NCI-H2171 treated with DMSO at 0.1 percent for 48 hours (cell line): ENCODE measurements around the gene CACNA2D4.
"Not testable (repeated sequence)": the region's sequence is repeated elsewhere in the genome, so short reads cannot be mapped to it uniquely, and the experiment has no call there.

Source experiments
- DNase-seq: peaks from one replicate; lab custom pipeline; 2025; lab: John Stamatoyannopoulos, UW

Gene CACNA2D4

DNA sequence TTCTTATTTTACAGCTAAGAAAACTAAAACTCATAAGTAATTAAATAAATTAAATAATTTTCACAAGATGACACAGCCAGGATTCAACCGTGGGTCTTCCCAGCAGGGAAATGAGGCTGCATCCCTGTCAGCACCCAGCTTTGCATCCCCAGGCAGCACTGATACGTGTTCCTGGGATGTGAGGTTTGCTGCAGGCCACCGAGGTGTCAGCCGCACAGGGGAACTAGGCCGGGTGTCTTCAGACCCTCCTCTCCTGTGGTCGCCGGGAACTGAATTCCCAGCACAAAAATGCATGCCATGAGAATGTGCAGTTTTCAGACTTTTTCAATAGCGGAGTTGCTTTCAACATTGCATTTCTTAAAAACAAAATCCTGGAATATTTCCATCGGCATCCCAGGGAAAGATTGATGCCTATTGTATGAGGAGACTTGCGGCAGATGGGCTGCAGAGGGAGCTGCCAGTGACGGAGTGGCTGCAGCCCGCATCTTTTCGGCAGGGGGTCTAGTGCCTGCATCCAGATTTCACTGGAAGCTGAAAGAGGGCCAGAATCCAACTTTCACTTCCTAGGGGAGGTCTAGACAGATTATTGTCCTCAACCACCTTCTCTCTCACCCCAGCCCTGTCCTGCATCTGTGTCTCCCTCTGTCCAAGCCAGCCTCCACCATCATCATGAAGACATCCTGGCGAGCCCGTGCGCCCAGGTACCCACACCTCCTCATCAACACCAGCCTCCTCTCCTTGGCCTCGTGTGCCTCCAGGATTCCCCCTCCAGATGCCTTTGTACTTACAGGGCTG is 85.5 kb downstream of the CACNA2D4 start:
- peak; percentile 86 for DNase-seq

DNA sequence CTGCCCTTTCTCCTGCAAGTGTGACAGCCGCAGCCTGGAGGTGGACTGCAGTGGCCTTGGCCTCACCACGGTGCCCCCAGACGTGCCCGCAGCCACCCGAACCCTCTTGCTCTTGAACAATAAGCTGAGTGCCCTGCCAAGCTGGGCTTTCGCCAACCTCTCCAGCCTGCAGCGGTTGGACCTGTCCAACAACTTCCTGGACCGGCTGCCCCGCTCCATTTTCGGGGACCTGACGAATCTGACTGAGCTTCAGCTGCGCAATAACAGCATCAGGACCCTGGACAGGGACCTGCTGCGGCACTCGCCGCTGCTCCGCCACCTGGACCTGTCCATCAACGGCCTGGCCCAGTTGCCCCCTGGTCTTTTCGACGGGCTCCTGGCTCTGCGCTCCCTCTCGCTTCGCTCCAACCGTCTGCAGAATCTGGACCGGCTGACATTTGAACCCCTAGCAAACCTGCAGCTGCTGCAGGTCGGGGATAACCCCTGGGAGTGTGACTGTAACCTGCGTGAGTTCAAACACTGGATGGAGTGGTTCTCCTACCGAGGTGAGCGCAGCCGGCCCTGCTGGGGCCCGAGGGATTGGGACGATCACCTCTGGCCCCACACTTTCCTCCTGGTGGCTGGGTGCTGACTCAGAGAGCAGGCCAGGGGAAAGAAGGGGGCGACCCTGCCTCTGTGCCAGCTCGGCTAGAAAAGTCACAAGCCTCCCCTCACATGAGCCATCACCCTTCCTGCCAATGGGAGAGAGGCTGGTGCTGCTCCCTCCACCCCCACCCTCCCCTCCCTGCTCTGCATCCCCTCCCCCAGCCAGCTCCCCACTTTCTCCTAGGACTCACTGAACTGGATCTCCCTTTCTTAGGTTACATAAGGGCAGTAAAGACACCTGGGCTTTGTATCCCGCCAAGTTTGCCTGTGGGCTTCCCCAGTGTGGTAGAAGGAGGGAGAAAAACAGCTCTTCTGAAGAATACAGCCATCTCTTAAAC is 87.2 kb downstream of the CACNA2D4 start:
- peak; percentile 61 for DNase-seq

DNA sequence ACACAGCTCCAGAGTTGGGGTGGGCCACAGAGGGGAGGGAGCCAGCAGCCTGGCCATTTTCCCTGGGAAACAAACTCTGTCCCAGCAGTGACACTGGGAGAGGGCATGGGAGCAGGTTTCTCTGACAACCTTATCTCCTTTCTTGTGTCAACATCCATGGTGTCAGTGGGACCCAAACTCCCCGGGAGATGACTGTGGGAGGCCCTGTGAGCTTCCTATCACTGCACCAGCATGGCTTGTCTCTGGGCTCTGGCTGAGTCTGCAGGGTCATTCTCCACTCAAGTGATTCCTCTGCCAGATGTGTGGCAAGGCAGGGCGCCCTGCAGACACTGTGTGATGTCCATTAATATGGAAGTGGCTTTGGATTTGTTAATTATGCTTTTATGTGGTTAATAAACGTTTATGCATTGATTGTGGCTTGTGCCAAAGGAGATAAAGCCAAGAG is 88.0 kb downstream of the CACNA2D4 start:
- no peak for DNase-seq

DNA sequence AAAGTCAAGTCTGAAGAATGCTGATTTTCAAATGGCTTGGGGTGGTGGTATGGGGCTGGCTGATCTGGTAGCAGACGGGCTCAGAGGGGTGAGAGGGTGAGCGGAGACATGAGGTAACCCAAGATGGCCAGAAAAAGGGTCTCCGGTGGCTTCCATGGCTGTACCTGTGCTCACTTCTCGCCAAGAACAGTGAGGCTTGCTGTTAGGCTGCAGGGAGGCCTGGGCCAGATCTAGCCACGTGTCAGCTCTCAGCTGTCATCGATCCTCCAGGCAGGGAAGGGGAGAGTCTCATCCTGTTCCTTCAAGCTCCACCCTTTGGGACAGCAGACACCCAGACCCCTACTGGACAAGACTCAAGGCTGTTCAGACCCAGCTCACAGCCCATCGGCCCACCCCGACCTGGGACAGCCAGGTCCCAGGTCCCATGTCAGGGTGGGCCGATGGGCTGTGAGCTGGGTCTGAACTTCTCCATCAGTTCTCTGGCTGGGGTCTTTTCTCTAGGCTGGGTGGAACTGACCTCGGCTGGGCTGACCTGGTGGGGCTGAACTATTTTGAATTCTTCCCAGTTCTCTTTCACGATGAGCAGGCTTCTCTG is 89.0 kb downstream of the CACNA2D4 start:
- peak; percentile 64 for DNase-seq

DNA sequence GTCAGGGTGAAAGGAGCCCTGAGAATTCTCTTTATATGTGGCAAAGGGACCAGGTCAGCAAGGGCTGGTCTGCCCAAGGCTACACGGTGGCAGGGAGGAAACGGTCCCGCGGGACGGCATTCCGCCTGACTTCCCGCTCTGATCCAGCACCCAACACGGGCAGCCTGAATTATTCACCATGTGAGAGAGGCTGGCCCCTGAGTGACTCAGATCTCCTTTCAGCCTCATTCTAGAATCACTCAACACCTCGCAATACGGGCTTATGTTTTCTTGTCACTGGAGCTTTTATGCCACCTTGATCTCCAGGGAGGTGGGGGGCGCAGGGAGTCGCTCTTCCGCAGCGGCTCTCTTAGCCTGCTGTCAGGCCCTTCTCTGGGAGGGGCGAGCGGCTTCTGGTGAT is 89.6 kb downstream of the CACNA2D4 start:
- peak; percentile 86 for DNase-seq

DNA sequence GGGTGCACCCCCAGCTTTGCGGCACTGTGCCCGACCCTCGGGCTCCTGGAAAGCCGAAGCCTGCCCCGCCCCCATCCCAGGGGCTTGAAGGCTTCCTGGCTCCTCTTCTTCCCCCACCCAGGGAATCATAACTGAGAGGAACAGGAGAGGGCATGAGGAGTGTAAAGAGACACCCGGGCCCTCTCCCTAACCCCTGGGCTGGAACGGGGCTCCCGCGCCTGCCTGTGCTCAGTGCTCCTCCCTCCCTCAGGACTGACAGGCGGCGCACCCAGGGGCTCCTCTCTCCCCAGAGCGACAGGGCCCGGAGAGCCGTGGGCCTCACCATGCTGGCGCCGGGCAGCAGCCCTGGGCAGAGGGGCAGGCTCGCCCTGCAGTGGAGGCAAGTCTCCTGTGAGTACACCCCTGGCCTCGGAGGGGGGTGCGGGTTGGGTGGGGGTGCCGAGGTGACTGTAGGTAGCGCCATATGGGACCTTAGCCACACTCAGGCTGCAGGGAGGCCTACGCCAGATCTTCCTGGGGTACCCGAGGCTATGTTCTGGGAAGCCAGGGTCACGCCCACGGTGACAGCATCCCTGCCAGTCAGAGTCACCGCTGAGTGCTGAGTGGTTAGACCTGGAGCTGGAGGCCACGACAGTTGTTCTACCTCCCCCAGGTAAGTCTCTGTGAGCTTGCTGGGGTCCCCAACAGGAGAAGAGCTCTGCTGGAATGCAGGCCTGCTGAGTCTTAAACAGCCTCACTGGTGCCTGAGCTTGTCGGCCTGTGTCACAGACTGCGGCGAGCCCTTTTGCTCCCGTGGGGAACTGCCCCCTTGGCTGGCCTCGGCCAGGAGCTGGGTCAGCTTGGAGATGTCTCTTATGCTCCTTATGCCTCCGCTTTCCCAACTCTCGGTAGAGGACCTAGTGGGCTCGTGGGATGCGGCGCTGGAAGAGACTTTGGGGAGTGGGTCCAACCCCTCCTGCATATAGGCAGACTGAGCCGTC is 90.3 kb downstream of the CACNA2D4 start:
- peak; percentile 90 for DNase-seq

DNA sequence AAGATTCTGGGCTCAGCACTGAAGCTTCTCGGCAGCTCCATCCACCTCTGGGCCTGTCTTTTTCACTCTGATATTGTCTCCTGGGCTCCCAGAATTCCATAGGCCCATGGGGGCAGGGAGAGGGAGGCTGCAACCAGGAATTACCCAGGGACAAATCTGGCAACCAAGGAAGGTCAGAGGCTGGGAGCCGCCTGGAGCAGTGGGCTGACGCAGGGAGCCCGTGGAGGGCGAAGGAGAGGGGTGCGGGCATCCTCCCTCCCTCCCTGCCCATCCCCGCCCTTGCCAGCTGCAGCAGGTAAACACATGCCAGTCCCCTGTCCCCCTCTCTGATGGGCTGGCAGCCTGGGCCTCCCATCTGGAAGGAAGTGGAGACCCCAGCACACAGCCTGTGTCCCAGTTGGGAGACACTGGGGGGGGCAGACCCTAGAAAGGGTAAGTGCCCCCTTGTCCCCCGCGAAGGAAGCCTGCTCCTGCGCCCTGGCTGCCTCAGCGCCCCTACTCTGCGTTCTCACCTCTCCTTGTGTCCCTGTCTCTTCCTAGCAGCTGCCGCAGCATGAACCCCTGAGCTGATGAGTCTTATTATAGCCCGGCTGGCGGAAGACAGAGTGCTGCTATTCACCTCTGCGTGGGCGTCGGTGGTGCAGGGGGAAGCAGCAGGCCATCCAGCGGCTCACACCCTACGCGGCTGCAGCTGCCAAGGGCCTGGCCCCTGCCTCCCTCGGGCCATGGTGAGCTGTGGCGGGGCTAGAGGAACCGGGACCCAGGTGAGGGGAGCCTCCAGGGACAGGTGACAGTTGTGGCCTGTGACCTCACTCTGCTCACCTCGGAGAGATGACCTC is 91.4 kb downstream of the CACNA2D4 start:
- peak; percentile 90 for DNase-seq

DNA sequence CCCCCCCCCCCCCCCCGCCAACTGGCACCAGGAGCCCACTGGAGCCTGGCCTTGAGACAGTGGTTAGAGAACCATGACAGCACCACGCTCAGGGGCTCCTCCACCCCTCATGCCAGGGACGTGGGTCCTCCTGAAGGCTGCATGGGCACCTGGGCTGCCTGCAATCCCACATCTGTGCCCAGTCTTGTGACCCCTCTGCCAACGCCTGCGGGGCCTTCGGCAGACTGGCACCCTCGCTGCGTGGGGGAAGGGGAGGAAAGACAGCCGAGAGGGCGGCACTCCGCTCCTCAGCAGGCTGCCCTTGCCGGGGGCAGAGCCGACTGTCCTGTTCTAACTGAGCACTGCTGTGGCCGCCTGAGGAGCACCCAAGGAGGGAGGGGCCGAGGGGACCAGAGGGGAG is 92.1 kb downstream of the CACNA2D4 start:
- no peak for DNase-seq

DNA sequence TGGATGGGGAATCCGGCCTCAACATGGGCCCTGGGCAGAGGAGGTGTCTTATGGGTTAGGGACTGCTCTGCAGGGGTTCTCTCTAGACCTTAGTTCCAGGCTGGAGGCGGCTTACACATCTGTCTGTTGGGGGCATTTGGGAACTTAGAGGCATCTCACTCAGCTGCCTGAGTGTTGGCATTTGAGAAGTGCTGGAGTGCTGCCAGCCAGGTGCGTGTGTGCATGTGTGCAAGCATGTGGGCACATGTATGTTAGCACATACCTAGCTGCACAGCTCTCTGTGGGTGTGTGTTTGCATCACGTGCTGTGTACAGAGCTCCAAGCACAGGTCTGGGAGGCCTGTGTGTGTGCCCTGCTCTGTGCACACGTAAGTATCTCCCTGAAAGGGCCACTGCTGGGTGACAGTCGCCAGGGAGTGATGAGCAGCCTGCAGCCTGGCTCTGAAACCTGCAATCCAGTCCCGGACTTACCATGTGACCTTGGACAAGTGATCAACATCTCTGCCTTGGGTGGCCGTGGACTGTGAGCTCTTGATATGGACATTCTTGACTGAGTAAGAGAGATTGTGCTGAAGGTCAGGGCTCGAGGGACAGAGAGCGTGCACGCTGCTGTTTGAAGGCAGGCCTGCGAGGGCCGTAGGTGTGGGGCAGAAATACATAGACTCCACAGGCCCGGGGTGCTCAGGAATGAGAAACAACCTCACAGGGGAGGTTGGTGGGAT is 92.9 kb downstream of the CACNA2D4 start:
- DNase-seq, result peak; percentile 59

DNA sequence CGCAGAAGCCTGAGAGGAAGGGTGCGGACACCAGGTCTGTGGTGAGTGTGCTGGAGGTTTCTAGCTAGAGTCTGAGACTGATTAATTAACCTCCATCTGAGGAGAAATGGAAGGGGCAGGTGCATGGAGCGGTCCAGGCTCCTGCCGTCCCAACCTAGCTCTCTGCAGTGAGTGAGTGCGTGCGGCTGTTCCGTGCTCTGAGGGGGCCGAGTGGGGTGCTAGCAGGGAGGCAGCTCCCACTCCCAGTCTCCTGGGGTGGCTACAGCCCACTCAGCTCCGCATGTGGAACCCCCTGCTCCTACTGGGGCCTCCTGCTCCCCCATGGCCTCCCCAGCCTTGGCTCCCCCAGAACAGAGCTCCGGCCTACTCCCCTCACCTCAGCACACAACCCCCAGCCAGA is 95.2 kb downstream of the CACNA2D4 start:
- no peak for DNase-seq

DNA sequence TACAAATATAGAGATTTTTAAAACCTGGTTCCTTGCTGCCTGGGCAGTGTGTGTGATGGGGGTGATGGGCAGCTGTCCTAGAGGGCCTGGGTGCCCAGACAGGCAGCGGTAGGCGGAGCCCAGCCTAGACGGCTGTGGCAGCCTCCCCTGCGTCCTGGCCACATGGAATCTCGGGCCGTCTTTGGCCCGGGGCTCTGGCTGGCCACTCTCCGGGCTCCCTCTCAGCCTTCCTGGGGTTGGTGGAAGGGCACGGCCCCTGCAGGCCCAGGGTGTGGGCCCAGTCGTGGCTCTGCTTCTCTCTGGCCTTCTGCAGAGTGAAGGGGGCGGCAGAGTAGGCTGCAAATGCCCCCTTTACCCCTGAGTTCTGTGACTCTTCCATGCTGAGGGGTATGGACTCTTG is 95.8 kb downstream of the CACNA2D4 start:
- no peak for DNase-seq

DNA sequence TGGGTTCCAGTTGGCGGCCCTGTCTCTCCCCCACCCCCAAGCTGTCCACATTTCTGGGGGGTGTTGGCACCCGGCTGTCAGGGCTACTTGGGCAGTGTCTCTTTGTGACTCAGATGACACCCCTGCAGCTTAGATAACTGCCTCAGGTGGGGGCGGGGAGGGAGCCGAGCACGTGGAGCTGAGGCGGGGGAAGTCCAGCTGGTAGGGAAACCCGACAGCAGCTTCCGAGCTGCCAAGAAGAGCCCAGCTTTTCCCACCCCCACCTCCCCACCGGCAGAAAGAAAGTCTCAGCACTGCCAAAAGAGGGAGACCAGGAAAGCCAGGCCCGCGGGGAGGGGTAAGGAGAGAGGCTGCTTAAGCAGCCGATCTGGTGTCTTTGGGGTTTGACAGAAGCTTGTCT is 96.6 kb downstream of the CACNA2D4 start:
- peak; percentile 88 for DNase-seq

DNA sequence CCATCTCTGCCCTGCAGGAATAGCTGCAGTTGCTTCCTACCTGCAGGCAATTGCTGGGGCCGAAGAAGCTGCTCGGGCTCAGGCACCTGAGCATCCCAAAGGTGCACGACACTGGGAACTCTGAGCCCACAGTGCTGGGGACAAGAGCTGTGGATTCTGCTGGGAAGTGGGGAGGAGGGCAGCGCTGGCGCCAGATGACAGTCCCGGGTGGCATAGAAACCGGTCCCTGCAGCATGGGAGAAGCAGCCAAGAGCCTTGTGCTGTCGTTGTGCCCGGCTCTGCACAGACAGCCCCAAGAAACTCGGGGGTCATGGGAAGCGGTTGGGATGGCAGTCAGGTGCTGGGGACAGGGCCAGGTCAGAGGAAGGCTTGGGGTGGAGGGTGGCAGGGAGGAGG is 97.6 kb downstream of the CACNA2D4 start:
- no peak for DNase-seq

DNA sequence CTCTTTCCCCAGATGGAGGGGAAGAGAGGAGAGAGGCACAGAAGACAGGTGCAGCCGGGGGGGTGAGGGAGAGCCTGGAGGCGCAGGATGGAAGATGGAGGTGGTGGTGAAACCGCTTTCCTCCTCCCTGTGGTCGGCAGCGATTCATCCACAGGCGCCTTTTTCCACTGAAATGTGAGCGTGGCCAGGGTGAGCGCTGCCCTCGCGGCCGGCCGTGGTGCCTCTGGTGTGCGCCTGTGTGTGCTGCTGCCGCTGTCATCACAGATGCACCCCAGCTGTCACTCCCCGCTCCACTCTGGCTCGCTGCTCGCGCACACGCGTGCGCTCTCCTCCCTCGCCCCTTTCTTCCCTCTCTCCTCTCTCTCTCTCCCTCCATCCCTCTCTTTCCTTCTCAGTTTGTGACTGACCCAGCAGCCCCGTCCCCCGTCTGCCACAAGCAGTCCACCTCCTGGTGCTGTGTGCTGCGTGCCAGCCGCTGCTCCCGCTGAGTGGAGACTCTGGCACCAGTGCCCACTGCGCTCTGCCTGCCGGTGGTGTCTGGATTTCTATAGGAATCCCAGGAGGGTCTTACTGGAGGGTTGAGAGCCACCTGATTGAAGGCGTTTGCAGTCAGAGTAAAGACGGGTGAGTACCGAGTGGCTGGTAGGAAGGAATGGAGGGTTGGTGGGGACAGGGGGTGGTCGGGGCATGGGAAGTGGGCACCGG is 98.1 kb downstream of the CACNA2D4 start, which contains the start of gene LRTM2:
TSS of gene LRTM2 (plus strand) at position 375 of the 705 bp plus-strand sequence. CDS start 7,584 bp downstream, outside the sequence.
- peak; percentile 92 for DNase-seq

DNA sequence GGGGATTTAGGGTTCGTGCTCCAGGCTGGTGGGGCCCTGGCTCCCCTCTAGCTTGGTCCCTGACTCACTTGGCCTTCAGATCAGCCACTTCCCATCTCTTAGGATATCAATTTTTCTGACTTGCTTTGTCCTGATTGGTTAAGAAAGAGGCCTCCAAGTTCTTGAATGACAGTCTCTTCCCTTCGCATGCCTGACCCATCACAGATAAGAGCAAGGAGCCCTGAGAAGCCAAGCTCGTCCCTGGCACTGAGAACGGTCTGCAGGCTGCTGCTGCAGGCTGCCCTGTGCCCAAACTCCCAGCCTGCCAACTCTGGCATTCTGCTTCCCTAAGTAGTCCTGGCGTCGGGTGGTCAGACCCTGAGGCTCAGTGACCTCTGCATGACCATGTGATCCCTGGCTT is 98.9 kb downstream of the CACNA2D4 start:
- DNase-seq, result peak; percentile 41

DNA sequence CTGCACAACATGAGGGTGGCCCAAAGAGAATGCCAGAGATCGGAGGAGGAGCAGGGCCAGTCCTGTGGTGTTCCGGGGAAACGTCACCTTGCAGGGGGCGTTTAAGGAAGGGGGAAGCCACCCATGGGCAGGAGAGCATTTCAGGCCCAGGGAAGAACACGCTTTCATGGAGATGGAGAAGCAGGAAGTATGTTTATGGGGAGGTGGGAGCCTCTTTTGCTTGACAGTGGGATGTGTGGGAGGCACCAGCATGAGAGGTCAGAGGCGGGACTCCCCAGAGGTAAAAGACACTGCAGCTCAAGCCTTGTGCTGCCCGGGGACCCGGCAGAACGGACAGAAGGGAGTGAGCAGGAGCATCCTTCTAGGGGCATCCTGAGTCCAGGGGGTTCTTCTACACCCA is 99.4 kb downstream of the CACNA2D4 start:
- no peak for DNase-seq

DNA sequence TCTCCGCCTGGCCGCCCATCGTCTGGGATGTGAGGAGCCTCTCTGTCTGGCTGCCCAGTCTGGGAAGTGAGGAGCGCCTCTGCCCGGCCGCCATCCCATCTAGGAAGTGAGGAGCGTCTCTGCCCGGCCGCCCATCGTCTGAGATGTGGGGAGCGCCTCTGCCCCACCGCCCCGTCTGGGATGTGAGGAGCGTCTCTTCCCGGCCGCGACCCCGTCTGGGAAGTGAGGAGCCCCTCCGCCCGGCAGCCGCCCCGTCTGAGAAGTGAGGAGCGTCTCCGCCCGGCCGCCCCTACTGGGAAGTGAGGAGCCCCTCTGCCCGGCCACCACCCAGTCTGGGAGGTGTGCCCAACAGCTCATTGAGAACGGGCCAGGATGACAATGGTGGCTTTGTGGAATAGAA is 100.5 kb downstream of the CACNA2D4 start:
- not testable (repeated sequence) for DNase-seq

DNA sequence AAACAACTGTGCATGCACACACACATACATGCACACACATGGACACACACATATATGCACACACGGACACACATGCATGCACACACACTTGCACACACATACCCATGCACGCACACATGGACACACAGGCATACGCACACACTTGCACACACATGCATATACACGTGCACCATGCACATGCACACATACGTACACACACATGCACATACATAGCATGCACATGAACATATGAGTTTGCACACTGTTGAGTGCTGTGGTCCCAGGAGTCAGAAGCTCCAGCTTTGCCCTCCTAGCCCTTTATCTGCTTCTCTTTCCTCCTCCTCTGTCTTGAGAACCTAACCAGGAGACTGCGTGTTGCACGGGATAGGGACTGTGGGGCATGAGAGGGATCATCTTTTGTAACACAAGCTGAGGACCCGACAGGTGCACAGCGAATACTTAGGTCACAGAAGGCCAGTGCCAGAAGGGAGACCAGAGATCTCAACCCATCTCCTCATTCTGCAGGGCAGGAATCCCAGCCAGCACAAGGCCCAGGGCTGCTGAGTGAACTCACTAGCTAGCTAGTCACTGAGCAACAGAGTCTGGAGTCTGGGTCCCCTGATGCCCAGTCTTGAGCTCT is 101.6 kb downstream of the CACNA2D4 start:
- no peak for DNase-seq
